ENCODE data around the gene CD47.

Gene CD47

GRCh38 chr3:108011616-108012015 lies 79.2 kb downstream of the CD47 start:
- no peak for DNase-seq

GRCh38 chr3:108008931-108009639 lies 81.7 kb downstream of the CD47 start:
- no peak for DNase-seq

- no peak for DNase-seq
Observed at GRCh38 chr3:108008106-108008505, 82.7 kb downstream of the CD47 start.

GRCh38 chr3:108006881-108007331 lies 83.9 kb downstream of the CD47 start:
- peak; percentile 68 for DNase-seq

GRCh38 chr3:108006077-108006771 lies 84.6 kb downstream of the CD47 start:
- DNase-seq: no peak

- DNase-seq: no peak
Observed at GRCh38 chr3:108004647-108005046, 86.2 kb downstream of the CD47 start.

- no peak for DNase-seq
Observed at GRCh38 chr3:108001457-108001856, 89.4 kb downstream of the CD47 start.

GRCh38 chr3:107999215-107999775 lies 91.5 kb downstream of the CD47 start:
- DNase-seq: no peak

- no peak for DNase-seq
Observed at GRCh38 chr3:107997671-107998070, 93.2 kb downstream of the CD47 start.

GRCh38 chr3:107995823-107996222 lies 95.0 kb downstream of the CD47 start:
- no peak for DNase-seq

- no peak for DNase-seq
Observed at GRCh38 chr3:107994956-107995715, 95.7 kb downstream of the CD47 start.

GRCh38 chr3:107994181-107994580 lies 96.7 kb downstream of the CD47 start:
- no peak for DNase-seq

- no peak for DNase-seq
Observed at GRCh38 chr3:107993771-107994170, 97.1 kb downstream of the CD47 start.
